NCI-H446 treated with DMSO at 0.1 percent for 48 hours (cell line): ENCODE results near the gene SMC1A.
A peak's percentile ranks its signal among the peaks of the same experiment; 100 is the strongest.
"Not testable (repeated sequence)": the region's sequence is repeated elsewhere in the genome, so short reads cannot be mapped to it uniquely, and the experiment has no call there.

Experiments
- DNase-seq: peaks from one replicate; lab custom pipeline; 2025; lab: John Stamatoyannopoulos, UW

Gene SMC1A

DNA sequence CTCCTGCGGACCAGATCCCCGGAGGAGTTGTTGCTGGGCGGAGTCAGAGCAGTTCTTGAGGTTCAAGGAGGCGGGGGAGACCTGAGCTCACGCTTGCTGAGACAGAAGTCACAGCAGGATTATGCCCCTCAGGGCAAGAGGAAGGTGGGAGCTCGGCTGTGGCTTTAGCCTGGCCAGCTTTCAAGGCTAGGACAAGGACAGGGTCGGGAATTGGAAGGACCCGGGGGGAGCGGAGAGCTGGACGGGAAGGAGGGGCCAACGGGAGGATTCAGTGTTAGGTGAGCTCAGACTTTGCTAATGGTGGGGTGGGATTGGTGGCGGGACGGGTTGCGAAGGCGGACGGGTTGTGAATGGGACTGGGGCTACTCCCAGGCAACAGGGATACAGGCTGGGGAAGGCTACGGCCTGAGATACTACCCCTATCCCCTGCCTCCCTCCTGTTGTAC is 430 bp upstream of the SMC1A start, which contains the start of gene RIBC1:
Gene RIBC1, plus strand, starts transcription at position 13 of the 446 bp plus-strand sequence. CDS start 3,404 bp downstream, outside the sequence.
- DNase-seq, result no peak

DNA sequence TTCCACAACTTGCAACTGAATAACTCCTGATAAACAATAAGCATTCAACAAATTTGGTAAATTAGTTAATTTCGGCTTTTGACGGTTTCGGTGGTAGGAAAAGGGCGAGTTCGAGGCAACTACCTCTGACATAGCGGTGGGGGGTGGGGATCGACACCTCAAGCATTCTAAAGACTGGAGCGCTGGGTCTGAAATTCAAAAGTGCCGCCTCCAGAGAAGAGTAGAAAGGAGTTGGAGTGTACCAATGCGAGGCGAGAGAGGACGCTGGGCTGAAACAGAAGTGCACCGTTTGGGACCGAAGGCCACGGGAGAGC is 725 bp downstream of the SMC1A start:
- DNase-seq, result no peak

DNA sequence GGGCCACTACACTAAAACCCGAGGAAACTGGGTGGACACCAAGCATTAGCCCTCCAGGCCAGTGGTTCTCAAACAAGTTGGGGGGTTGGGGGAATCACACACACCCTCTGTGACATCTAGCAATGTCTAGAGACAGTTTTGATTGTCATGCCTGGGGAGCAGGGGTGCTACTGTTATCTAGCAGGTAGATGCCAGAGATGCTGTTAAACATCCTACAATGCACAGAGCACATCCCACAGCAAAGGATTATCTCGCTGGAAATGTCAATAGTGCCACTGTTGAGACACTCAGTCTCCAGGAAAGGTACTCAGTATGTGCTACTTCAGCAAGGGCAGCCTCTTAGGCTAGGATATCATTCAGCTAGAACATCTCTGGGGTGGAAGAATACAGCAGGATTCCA is 1.3 kb downstream of the SMC1A start:
- DNase-seq, result no peak

DNA sequence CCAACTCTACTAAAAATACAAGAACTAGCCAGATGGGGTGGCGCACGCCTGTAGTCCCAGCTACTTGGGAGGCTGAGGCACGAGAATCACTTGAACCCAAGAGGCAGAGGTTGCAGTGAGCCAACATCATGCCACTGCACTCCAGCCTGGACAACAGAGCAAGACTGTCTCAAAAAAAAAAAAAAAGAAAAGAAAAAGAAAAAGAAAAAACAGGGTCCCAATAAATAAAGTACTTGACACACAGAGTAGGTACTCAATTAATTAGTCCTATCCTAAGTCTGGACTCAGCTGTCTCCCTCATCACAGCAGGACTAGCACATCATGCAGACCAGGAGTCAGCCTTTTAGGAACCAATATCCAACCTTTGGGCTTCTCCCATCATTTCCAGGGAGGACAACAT is 2.1 kb downstream of the SMC1A start:
- not testable (repeated sequence) for DNase-seq

DNA sequence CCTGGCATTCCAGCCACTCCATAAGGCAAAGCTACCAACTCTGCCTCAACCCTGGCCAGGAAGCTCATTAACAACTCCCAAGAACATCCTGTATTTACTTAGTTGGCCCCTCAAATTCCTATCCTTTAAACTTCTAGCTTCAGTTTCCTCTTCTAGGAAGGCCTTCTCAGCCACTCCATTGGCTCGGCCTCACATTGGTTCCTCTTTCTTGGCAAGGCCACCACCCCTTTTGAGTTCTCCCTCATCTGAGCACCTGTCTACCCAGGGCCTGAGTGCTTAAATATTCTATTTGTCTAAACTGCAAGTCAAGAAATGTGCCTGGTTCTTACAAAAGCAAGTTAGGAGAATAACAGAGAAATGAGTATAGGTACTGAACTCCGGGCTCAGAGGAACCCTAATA is 10.0 kb downstream of the SMC1A start:
- no peak for DNase-seq

DNA sequence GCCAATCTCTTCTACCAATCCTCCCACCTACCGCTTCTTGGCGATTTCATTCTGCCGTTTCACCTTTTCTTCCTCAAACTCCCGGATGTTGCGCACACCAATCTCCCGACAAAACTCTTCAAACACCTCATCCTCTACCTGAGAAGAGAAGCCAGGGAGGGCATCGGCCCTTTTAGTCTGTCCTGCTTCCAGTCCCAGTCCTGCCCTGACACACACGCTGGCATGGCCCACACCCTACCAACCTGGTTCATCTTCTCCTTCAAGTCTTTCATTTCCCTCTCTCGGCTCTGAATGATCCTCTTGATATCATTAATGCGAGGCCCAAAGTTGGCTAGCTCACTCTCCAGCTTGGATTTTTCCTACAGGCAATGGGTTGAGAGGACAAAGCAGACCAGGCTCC is 18.9 kb downstream of the SMC1A start:
- DNase-seq, result no peak

DNA sequence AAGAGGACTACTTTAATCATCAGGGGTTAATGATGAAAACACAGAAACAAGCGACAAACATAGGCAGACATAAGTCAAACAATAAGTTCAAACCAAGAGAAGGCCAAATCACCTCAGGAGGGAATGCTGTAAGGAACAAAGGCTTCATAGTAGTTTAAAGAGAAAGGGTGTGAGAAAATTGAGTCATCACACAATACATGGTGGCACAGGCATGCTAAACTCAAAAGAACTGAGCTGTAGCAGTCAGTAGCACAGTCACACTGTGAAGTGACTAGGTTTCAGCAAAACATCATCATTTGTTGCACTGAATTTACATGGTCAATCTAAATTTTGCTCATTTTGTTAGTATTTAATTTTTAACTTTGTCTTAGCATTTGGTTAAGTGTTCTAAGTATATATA is 24.2 kb downstream of the SMC1A start:
- DNase-seq, result no peak

DNA sequence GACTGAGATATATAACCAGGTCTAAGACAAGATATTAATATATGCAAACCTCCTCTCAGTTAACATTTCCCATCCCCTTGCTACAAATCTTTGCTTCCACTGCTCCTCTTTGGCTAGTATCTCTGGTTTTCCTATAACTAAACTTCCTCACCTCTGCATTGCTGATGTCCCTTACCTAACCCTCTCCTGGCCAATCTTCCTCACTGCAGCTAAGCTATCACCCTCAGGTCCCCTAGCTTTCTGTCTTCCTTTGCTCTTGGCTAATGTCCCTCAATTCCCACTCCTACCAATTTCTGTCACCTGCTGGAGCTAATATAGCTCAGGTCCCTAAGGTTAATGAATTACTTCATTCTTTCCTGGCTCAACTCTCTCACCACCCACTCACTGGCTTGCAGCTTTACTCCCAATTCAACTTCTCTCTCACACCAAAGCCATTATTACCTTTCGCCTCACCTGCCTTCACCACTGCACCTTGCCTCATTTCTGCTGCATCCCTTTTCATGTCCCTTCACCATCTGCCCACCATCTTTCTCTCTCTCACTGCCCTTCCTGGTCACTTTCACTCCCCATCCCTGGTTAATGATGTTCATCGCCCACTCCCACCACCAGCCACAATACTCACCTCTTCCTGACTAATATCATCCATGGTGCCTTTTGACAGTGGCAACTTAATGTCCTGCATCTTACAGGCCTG is 26.7 kb downstream of the SMC1A start:
- no peak for DNase-seq

DNA sequence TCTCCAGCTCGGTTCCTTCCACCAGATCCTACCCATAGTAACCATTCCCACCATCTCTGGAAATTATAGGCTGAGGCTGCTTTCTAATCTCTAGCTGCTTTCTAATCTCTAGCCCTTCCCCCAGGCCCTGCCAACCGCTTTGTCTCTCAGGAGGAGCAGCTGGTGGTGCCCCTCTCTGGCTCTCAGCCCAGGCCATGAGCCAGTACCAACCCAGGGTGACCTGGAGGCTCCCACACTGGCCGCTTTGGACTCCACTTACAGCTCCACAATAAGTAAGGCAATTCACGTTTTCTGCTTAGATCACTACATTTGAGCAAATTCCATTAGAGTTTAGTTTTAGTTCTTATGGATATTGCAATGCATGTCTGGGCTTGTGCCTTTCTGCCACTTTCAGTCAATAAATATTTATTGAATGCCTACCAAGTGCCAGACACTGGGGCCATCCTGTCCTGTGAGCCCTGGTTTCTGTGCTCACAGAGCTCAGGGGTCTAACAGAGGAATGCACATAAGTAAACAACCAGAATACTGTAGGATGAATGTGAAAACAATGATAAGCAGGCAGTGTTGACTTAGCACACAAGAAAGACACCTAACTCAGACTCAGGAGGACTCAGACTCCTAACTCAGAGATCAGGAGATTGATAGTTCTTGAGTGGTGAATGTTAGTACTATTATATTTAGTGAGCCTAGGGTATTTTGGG is 38.9 kb downstream of the SMC1A start:
- DNase-seq, result no peak

DNA sequence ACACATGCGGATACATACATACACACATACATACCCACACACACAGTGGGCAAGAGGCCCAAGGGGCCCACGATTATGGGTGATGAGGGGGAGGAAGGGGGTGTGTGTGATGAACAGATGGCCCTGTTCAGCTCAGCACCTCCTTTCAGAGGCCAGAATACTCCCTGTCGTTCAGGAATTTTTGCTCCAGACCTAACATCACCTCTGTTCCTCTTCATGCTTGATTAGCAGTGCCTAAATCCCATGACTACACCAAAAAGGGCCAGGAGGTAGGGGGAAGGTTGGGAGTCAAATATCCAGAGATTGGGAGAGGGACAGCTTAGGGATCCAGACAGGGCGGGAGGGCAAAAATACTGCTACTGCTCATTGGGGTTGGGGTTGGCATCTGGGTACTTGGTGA is 42.7 kb downstream of the SMC1A start:
- DNase-seq, result no peak

DNA sequence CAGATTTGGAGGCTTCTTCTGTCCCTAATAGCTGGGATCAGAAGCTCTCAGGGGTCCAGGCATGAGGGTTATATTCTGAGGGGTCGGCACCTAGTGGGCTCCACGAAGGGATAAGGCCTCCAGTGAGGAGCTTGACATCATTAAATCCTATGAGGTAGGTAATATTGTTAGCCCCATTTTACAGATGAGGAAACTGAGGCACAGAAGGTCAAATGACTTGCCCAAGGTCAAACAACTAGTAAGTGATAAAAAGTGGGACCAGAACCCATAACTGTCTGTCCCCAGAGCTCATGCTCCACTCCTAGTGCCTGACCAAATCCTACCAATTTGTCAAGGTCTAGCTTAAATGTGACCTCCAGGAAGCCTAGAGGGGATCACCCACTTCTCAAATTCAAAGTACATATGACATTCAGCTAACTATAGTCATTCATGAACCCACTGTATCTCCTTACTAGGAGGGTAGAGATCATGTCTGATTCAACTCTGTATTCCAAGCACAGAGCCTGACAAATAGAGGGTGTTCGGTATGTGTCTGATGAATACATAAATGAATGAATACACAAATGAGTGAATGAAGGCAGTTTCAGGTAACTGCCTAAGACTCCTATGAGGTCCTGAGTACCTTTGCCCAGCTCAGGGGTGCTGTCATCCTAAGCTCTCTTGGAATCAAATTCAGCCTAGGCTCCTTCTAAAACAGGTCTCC is 43.3 kb downstream of the SMC1A start:
- no peak for DNase-seq

DNA sequence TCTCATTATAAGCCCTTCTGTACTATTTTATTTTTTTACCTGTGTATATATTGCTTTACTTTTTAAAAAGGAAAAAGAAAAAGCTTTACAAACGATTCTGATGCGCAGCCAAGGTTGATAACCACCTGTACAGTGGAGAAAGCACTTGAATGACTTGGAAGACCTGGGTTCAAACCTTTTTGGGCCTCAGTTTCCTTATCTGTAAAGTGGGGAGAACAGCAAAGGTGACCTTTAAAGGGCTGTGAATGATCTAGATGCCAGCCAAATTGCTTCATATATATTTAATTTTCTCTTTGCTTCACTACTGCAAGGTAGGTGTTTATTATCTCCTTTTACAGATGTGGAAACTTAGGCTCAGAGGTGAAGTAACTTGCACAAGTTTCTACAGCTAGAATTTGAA is 45.0 kb downstream of the SMC1A start:
- no peak for DNase-seq

DNA sequence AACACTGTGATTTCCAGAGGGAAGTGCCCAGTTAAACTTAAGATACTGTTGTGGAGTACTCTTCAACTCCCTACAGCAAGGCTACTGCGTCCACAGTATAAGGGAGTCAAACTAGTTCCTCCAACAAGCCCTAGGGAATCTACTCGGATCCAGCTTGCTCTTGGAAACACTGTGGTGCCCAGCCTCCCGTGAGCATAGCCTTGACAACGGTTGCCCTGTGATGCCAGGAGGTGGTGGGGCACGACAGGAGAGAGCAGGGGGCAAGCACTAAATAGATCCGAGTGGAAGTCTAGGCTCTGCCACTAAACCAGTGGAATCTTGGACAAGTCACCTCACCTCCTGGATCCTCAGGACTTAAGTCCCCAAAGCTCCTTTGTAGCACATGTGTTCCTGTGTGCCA is 45.6 kb downstream of the SMC1A start:
- no peak for DNase-seq

DNA sequence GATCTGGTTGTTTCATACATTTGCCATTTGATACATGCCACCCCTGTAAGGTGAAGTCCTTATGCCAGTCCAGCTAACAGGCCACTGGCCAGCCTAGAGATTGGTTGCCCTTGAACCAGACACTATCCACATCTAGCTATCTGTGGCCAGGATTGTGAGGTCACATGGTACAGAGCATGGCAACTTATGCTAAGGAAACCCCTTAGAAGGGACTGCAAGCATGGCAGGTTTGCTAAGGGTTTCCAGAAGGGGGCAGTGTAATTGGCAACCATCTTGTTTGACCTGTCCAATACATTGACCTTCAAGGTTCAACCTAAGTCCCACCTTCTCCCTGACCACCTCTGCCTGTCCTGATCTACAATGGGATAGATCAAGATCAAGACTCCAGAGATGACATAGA is 47.5 kb downstream of the SMC1A start:
- no peak for DNase-seq

DNA sequence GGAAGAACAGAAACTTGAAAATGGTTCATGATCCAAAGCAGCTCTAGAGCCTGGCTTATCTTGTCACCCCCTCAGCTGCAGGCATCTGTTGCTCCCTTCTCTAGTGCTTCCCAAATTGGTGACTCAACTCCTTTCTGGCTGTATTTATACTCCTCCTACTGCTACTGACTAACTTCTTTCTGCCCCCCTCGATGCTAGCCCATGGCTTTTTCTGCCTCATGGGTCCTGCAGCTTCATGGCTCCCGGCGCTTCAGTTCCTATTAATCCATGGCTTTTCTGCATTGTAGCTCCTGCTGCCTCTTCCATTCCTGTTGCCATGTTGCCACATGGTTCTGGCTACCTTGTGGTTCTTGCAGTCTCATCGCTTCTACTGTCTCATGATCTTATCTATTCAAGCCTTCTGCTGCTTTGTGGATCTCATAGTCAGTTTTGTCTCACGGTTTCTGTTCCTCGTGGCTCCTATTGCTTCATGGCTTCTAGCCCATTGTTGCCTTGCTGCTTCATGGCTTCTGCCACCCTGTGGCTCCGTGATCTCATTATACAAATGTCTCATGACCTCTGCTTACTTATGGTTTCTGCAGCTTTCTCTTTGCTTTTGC is 48.1 kb downstream of the SMC1A start:
- no peak for DNase-seq

DNA sequence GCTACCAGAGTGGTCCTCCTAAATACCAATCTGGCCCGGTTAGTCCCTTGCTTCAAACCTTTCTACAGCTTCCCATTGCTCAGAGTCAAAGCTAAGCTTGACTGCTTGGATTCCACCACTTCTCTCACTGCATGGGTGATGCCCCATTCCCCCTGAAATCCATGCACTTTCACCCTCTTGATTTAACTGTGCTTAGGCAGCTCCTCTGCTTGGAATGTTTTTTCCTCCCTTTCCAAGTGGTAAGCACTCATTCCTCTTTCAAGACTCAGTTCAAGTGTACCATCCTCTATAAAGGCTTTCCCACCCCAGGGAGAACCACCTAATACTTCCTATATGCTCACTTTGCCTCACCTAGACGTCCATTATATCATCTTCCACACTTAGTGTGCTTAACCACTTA is 49.1 kb downstream of the SMC1A start:
- no peak for DNase-seq

DNA sequence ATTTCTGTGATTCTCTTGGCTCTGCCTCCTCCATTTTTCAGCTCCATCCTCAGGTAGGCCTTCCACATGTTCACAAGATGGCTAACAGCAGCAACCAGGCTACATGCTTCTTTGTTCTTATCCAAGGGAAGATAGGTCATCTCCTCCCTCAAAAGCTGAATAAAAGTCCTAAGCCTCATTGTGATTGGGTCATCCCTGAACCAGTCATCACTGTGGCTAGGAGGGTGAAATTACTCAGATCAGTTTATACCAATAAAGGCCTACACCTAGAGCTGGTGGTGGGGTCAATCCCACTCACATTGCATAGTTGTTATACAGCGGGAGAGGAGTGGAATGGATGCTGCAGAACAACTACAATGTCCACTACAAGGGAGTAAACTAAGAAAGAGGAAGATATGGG is 56.0 kb downstream of the SMC1A start:
- not testable (repeated sequence) for DNase-seq

DNA sequence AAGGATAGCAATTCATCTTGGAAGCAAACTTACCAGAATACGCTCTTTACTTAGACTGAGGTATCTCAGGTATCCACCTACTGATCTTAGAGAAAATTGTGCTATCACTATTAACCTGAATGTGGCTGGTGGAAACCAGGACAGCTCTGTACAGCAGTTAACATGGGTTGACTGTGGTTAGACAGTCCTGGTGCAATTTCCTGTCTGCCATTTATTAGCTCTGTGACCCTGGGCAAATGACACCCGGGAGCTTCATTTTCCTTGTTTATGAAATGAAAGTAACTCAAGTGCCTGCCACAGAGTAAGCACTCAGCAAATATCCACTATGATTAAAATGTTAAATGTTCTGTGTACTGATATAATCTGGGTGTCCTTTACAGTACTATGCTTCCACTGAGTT is 60.0 kb downstream of the SMC1A start:
- DNase-seq, result no peak

DNA sequence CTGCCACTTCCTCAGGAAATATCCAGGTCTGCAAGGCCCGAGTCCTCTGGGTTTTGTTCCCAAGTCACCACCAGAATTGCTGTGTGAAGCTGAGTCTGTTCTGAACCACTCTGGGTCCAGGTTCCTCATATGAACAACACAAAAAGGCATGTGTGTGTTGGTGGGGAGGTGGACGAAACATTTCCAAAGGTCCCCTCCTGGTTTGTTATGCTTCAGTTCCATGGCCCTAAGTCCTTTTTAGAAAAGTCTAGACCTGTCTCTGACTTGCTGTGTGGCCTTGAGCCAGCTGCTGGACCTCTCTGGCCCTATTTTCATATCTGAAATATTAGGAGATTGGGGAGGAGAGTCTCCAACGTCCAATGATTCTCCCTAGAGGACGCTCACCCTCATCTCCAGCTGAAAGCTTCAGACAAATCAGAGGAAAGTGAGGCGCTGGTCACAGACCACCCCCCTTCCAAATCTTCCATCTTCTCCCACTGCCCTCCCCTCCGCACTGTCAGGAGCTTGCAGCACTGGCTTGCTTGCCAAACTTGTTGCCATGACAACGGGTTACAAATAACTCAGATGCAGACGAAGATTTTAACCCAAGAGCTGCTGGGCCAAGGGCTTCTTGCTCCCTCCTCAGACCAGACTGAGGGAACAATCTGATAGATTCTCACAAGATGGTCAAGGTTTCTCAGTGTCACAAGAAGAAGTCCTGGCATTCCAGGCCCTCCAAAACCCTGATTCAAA is 64.5 kb downstream of the SMC1A start:
- DNase-seq, result peak; percentile 7

DNA sequence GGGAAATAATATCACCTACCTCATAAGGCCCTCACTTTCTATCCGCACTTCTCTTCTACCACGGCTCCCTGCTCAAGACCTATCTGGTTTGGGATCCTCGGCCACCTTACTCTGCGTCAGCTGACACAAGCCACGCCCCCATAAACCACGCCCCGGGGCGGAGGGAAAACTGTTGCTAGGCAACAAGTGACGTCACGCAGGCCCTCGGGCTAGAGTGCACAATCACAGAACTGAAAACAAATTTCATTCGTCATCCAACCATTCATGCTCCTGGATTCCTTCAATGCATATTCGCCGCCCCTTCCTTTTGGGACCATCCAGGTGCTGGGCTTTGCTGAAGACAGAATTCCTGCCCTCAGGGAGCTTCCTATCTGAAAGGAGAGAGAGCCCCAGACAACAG is 66.3 kb downstream of the SMC1A start:
- DNase-seq, result no peak

DNA sequence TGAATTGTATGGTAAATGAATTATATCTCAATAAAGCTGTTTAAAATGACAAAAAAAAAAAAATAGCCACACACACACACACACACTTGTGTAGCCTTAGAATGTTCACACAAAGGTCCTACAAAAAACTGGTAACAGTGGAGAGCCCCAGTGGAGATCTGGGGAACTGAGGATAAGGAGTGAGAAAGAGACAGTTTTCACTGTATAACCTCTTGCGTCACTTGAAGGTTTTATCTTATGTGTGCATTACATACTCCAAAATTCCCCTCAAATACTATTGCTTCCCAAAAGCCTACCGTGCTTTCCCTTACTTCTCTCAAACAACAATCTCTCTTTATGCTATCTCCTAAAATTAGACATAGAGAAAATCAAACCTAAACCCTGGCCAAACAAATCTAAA is 67.8 kb downstream of the SMC1A start:
- DNase-seq, result no peak

DNA sequence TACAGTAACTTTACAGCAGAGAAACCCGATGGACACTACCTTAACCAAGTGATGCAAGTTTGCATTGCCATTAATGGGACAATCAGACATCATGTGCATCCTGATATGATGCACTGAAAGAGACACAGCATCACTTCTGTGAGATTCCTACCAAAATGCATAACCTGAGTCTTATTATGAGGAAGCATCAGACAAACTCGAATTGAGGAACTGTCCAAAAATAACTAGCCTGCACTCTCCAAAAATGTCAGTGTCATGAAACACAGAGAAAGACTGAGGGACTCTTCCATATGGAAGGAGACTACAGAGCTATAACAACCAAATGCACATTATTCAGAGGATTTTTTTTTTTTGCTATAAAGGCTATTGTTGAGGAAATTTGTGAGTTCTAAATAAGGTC is 74.5 kb downstream of the SMC1A start:
- DNase-seq, result no peak
